ENCODE data around the gene BUB1B.

DNA sequence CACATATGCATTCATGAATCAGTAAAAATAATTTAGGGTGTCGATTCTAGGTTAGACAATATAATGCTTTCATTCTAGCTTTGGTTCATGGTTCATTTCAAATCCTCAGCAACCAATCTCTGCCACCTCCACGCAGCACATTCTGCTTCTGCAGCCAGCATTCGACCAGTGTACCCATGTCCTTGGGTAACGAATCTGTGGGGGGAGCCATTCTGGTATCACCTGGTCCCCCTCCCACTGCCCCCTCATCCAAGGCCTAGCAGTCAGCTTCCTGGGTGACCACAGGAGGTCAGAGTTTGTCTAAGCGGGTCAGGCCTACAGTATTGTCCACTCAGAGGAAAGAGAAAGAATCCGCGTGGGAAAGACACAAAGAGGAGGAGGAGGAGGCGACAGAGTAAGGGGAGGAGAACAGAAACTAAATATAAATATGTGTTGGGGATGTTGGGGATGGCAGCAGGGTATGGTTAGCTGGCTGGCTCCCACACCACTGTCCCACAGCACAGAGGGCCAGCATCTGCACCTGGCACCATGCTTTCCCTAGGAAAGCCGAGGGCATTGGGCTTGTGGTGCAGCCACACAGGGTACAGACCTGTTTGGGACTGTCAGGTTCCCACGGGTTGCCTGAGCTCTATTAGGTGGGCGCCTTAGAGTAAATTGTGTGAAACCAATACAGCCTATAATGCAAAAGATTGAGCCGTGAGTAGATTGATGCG is 90.1 kb downstream of the BUB1B start:
- TF ChIP-seq, protein P1, sequence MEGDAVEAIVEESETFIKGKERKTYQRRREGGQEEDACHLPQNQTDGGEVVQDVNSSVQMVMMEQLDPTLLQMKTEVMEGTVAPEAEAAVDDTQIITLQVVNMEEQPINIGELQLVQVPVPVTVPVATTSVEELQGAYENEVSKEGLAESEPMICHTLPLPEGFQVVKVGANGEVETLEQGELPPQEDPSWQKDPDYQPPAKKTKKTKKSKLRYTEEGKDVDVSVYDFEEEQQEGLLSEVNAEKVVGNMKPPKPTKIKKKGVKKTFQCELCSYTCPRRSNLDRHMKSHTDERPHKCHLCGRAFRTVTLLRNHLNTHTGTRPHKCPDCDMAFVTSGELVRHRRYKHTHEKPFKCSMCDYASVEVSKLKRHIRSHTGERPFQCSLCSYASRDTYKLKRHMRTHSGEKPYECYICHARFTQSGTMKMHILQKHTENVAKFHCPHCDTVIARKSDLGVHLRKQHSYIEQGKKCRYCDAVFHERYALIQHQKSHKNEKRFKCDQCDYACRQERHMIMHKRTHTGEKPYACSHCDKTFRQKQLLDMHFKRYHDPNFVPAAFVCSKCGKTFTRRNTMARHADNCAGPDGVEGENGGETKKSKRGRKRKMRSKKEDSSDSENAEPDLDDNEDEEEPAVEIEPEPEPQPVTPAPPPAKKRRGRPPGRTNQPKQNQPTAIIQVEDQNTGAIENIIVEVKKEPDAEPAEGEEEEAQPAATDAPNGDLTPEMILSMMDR (IDR thresholded peaks at IDR 0.05; ENCODE audit: borderline replicate concordance, extremely low read depth, low read length, poor library complexity, severe bottlenecking), result no peak
- TF ChIP-seq EZH2 (IDR thresholded peaks at IDR 0.05; ENCODE audit: borderline replicate concordance, low read depth, low read length, severe bottlenecking), result no peak
